Astrocyte (in vitro differentiated cells and primary cell): ENCODE data around the gene KIF15. TPM values are rescaled to one million over a fixed set of nuclear protein-coding genes. Genes with fewer than 3 reads are reported as not detected.

Experiments used
- DNase-seq: peaks from one replicate; pipeline ENCODE4 v3.0.0-alpha.2; 2010; ENCODE audit warnings: low read depth
- FAIRE-seq: peaks from 2 replicates; lab custom pipeline; 2011; peaks lifted over from hg19 to GRCh38; lab: Jason Lieb, UNC
- H2AFZ ChIP-seq: 2 replicates; pipeline ENCODE4 v1.6.0; 2012; ENCODE audit warnings: low read depth, low read length, inconsistent platforms
- H3K27ac ChIP-seq: 2 replicates; pipeline ENCODE4 v1.5.1; 2011; ENCODE audit warnings: low read depth, low read length, inconsistent platforms
- H3K27me3 ChIP-seq: 2 replicates; pipeline ENCODE4 v1.6.0; 2011; ENCODE audit warnings: low read length, inconsistent platforms; ENCODE audit not compliant: insufficient read depth
- H3K36me3 ChIP-seq: 2 replicates; pipeline ENCODE4 v1.5.1; 2011; ENCODE audit warnings: low read length, inconsistent platforms; ENCODE audit not compliant: insufficient read depth
- H3K4me1 ChIP-seq: 2 replicates; pipeline ENCODE4 v1.5.1; 2011; ENCODE audit warnings: low read length, inconsistent platforms; ENCODE audit not compliant: insufficient read depth
- H3K4me2 ChIP-seq: 2 replicates; pipeline ENCODE4 v1.6.0; 2012; ENCODE audit warnings: low read length, inconsistent platforms
- H3K4me3 ChIP-seq: 2 replicates; pipeline ENCODE4 v1.5.1; 2011; ENCODE audit warnings: low read depth, mild to moderate bottlenecking, low read length, inconsistent platforms; ENCODE audit not compliant: insufficient read depth
- H3K79me2 ChIP-seq: 2 replicates; pipeline ENCODE4 v1.6.0; 2012; ENCODE audit warnings: mild to moderate bottlenecking, low read length, inconsistent platforms; ENCODE audit not compliant: insufficient read depth
- H3K9ac ChIP-seq: 2 replicates; pipeline ENCODE4 v1.6.0; 2012; ENCODE audit warnings: mild to moderate bottlenecking, low read length, inconsistent platforms
- H3K9me3 ChIP-seq: 2 replicates; pipeline ENCODE4 v1.5.1; 2012; ENCODE audit warnings: low read depth, mild to moderate bottlenecking, low read length, inconsistent platforms; ENCODE audit not compliant: insufficient read depth
- H4K20me1 ChIP-seq: 2 replicates; pipeline ENCODE4 v1.6.0; 2012; ENCODE audit warnings: low read length, inconsistent platforms; ENCODE audit not compliant: insufficient read depth
- H3K27ac Mint-ChIP-seq: one replicate; pipeline ENCODE4 v1.8.0; 2021; ENCODE audit warnings: mild to moderate bottlenecking, mixed read lengths; ENCODE audit not compliant: unreplicated experiment
- H3K27me3 Mint-ChIP-seq: one replicate; pipeline ENCODE4 v1.8.0; 2021; ENCODE audit warnings: low read depth, mixed read lengths; ENCODE audit not compliant: unreplicated experiment
- H3K36me3 Mint-ChIP-seq: one replicate; pipeline ENCODE4 v1.8.0; 2021; ENCODE audit warnings: low read depth, mixed read lengths; ENCODE audit not compliant: unreplicated experiment
- H3K4me1 Mint-ChIP-seq: one replicate; pipeline ENCODE4 v1.8.0; 2021; ENCODE audit warnings: low read depth, mixed read lengths; ENCODE audit not compliant: unreplicated experiment
- H3K4me3 Mint-ChIP-seq: one replicate; pipeline ENCODE4 v1.8.0; 2021; ENCODE audit warnings: mild to moderate bottlenecking, moderate library complexity, mixed read lengths; ENCODE audit not compliant: unreplicated experiment
- H3K9me3 Mint-ChIP-seq: one replicate; pipeline ENCODE4 v1.8.0; 2021; ENCODE audit warnings: mild to moderate bottlenecking, mixed read lengths; ENCODE audit not compliant: unreplicated experiment
- EZH2 ChIP-seq: IDR thresholded peaks from 2 replicates; pipeline ENCODE4 v1.6.1; 2012; ENCODE audit warnings: mild to moderate bottlenecking, low read length, inconsistent platforms; ENCODE audit not compliant: insufficient read depth
- total RNA-seq: library from RNA; stranded (reverse); gene quantifications from 2 replicates; pipeline ENCODE4 v1.2.1, GENCODE V29; 2021
- TF ChIP-seq, protein P1 (sequence below): IDR thresholded peaks from 2 replicates; pipeline ENCODE4 v1.5.1; 2011; ENCODE audit warnings: low read depth, mild to moderate bottlenecking, inconsistent platforms, low read length, moderate library complexity; ENCODE audit not compliant: insufficient read depth

Gene KIF15
- total RNA-seq, 1 donor from 2014 or later = 1.5 TPM

DNA sequence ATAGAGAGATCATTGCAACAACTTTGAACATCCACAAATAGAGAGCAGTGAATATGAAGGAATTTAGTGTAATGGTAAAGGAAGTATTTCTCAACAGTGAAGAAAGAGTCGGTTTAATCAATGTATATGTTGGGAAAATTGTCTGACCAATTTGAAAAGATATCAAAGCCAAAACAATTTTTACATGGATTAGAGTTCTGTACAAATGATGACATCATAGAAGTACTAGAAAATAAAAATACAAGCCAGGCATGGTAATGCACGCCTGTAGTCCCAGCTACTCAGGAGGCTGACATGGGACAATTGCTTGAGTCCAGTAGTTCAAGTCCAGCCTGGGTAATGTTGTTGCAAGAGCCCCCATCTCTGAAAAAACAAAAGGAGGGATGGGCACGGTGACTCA, 74.1 kb downstream of the KIF15 start:
- no peak overlapping the region for H3K27ac Mint-ChIP-seq
- DNase-seq (no peak), FAIRE-seq (no peak)
- Histone ChIP-seq H3K4me2 (no peak overlapping the region), H3K9ac (no peak overlapping the region), H4K20me1 (no peaks in the 10 kb centered on the region), H3K36me3 (peaks cover 3% of the 10 kb centered on the region), H3K4me3 (no peak overlapping the region), H3K27me3 (no peaks in the 10 kb centered on the region), H3K9me3 (peaks cover 5% of the 10 kb centered on the region), H3K27ac (no peak overlapping the region), H3K4me1 (no peaks in the 10 kb centered on the region), H3K79me2 (no peaks in the 10 kb centered on the region), H2AFZ (no peak overlapping the region)
- peaks cover 3% of the 10 kb centered on the region for H3K36me3 Mint-ChIP-seq
- no peaks in the 10 kb centered on the region for H3K27me3 Mint-ChIP-seq
- TF ChIP-seq EZH2 = no peak
- TF ChIP-seq, protein P1, sequence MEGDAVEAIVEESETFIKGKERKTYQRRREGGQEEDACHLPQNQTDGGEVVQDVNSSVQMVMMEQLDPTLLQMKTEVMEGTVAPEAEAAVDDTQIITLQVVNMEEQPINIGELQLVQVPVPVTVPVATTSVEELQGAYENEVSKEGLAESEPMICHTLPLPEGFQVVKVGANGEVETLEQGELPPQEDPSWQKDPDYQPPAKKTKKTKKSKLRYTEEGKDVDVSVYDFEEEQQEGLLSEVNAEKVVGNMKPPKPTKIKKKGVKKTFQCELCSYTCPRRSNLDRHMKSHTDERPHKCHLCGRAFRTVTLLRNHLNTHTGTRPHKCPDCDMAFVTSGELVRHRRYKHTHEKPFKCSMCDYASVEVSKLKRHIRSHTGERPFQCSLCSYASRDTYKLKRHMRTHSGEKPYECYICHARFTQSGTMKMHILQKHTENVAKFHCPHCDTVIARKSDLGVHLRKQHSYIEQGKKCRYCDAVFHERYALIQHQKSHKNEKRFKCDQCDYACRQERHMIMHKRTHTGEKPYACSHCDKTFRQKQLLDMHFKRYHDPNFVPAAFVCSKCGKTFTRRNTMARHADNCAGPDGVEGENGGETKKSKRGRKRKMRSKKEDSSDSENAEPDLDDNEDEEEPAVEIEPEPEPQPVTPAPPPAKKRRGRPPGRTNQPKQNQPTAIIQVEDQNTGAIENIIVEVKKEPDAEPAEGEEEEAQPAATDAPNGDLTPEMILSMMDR = no peak
- H3K4me3 Mint-ChIP-seq = no peak overlapping the region
- H3K4me1 Mint-ChIP-seq = no peaks in the 10 kb centered on the region
- peaks cover 6% of the 10 kb centered on the region for H3K9me3 Mint-ChIP-seq

DNA sequence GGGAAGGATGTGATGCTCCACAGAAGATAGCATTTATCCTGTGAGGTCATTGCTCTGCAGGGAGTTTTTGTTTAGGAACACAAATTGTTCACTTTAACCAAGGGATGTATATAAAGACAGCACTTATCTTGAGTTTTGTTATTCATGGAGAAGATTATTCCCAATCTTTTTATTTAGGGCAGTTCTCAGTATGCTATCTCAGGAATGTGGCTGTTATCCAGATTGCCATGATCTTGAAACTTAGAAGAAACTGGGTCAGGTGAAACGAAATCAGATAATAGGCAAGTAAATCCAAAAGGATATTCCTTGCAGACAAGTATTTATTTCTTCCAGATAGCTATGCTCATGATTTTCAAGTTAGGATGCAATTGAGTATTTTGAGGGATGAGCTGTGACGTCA, 80.8 kb downstream of the KIF15 start:
- no peak overlapping the region for H3K27ac Mint-ChIP-seq
- peaks cover 4% of the 10 kb centered on the region for H3K4me1 Mint-ChIP-seq
- no peak overlapping the region for H3K4me2 ChIP-seq
- H3K4me1 ChIP-seq = peaks cover 5% of the 10 kb centered on the region
- no peaks in the 10 kb centered on the region for H3K9me3 Mint-ChIP-seq
- H3K9ac ChIP-seq = no peak overlapping the region
- no peak overlapping the region for H3K4me3 Mint-ChIP-seq
- no peaks in the 10 kb centered on the region for H3K9me3 ChIP-seq
- H2AFZ ChIP-seq = no peak overlapping the region
- peaks cover 10% of the 10 kb centered on the region for H3K36me3 ChIP-seq
- DNase-seq (peak; percentile 6), FAIRE-seq (no peak)
- H4K20me1 ChIP-seq = no peaks in the 10 kb centered on the region
- peaks cover 3% of the 10 kb centered on the region for H3K36me3 Mint-ChIP-seq
- no peak overlapping the region for H3K27ac ChIP-seq
- no peak for TF ChIP-seq EZH2
- TF ChIP-seq, protein P1 = no peak
- no peak overlapping the region for H3K4me3 ChIP-seq
- no peaks in the 10 kb centered on the region for H3K79me2 ChIP-seq
- no peaks in the 10 kb centered on the region for H3K27me3 ChIP-seq
- no peaks in the 10 kb centered on the region for H3K27me3 Mint-ChIP-seq
